ENCODE measurements around the gene SLC2A3.

GRCh38 chr12:7972734-7973456 is 36.9 kb upstream of the SLC2A3 start:
- TF ChIP-seq TCF4 (CRISPR knock-in tag; IDR thresholded peaks at IDR 0.05; ENCODE audit: borderline replicate concordance) (no peak), PATZ1 (CRISPR knock-in tag; IDR thresholded peaks at IDR 0.05; ENCODE audit: borderline replicate concordance) (no peak), ZFP3 (CRISPR knock-in tag; IDR thresholded peaks at IDR 0.05) (no peak), ZNF565 (CRISPR knock-in tag; conservative IDR thresholded peaks at IDR 0.05; ENCODE audit: low read depth) (no peak), ZFP30 (CRISPR knock-in tag; IDR thresholded peaks at IDR 0.05) (no peak), ZNF70 (CRISPR knock-in tag; IDR thresholded peaks at IDR 0.05) (no peak), ISL1 (CRISPR knock-in tag; IDR thresholded peaks at IDR 0.05) (no peak), GLIS3 (CRISPR knock-in tag; IDR thresholded peaks at IDR 0.05) (no peak), RARB (CRISPR knock-in tag; IDR thresholded peaks at IDR 0.05) (no peak), CREB5 (CRISPR knock-in tag; IDR thresholded peaks at IDR 0.05; ENCODE audit: low read depth) (no peak), BACH2 (CRISPR knock-in tag; IDR thresholded peaks at IDR 0.05; ENCODE audit: borderline replicate concordance) (no peak), SNAI2 (CRISPR knock-in tag; IDR thresholded peaks at IDR 0.05) (no peak), OSR1 (CRISPR knock-in tag; IDR thresholded peaks at IDR 0.05) (no peak), TOX (CRISPR knock-in tag; IDR thresholded peaks at IDR 0.05; ENCODE audit: borderline replicate concordance) (no peak)

All from SK-N-SH treated with all-trans-retinoic acid at 6 μM for 48 hours (cell line).